Loucy (cell line): Measurements from ENCODE around the gene STX8.

Experiments
- CTCF ChIP-seq: fragments of 200-600 bp; sonication (generic); conservative IDR thresholded peaks from 2 replicates; pipeline ENCODE4 v1.5.1; 2014; ENCODE audit warnings: mild to moderate bottlenecking, antibody characterized with exemption, low read length
- EZH2phosphoT487 ChIP-seq: fragments of 200-600 bp; IDR thresholded peaks from 2 replicates; pipeline ENCODE4 v1.6.1; 2018; ENCODE audit warnings: antibody characterized with exemption, mild to moderate bottlenecking, moderate library complexity, borderline replicate concordance

- no peak for TF ChIP-seq CTCF
- no peak for TF ChIP-seq EZH2phosphoT487
Observed at GRCh38 chr17:9206741-9207332, 368.8 kb downstream of the STX8 start.
